GM19239 (cell line): ENCODE results near the gene MPZL1.
A peak's percentile ranks its signal among the peaks of the same experiment; 100 is the strongest.

ENCODE experiments used
- DNase-seq: peaks from one replicate; pipeline ENCODE4 v3.0.0; 2011; ENCODE audit warnings: low spot score; ENCODE audit not compliant: insufficient read length
- FAIRE-seq: peaks from 2 replicates; lab custom pipeline; 2011; peaks lifted over from hg19 to GRCh38; lab: Jason Lieb, UNC

MPZL1 gene

GRCh38 chr1:167694691-167695090 is 27.1 kb upstream of the MPZL1 start:
- DNase-seq (no peak), FAIRE-seq (no peak)

GRCh38 chr1:167695147-167695546 is 26.6 kb upstream of the MPZL1 start:
- FAIRE-seq: no peak

GRCh38 chr1:167695756-167696561 is 25.8 kb upstream of the MPZL1 start:
- FAIRE-seq: no peak

More at GRCh38 chr1:167695147-167695546, 26.6 kb upstream of the MPZL1 start:
- DNase-seq: no peak

GRCh38 chr1:167697667-167698141 is 24.1 kb upstream of the MPZL1 start:
- no peak for FAIRE-seq

More at GRCh38 chr1:167695756-167696561, 25.8 kb upstream of the MPZL1 start:
- DNase-seq: no peak

GRCh38 chr1:167698313-167698712 is 23.5 kb upstream of the MPZL1 start:
- no peak for DNase-seq
- no peak for FAIRE-seq

More at GRCh38 chr1:167697667-167698141, 24.1 kb upstream of the MPZL1 start:
- no peak for DNase-seq

- FAIRE-seq (no peak), DNase-seq (no peak)
These were observed 20.3 kb upstream of the MPZL1 start for GRCh38 chr1:167701510-167701909.

GRCh38 chr1:167703557-167703956 is 18.2 kb upstream of the MPZL1 start:
- FAIRE-seq: no peak

GRCh38 chr1:167704715-167705114 is 17.1 kb upstream of the MPZL1 start:
- FAIRE-seq (no peak), DNase-seq (no peak)

More at GRCh38 chr1:167703557-167703956, 18.2 kb upstream of the MPZL1 start:
- no peak for DNase-seq

- FAIRE-seq: no peak
- no peak for DNase-seq
These were observed 16.5 kb upstream of the MPZL1 start for GRCh38 chr1:167705250-167705649.

GRCh38 chr1:167706363-167706762 is 15.4 kb upstream of the MPZL1 start:
- DNase-seq: no peak
- FAIRE-seq: peak; percentile 49

GRCh38 chr1:167706931-167707877 is 14.6 kb upstream of the MPZL1 start:
- FAIRE-seq (peak; percentile 82), DNase-seq (no peak)

GRCh38 chr1:167707942-167708341 is 13.8 kb upstream of the MPZL1 start:
- no peak for DNase-seq
- FAIRE-seq: no peak

- peak; percentile 87 for FAIRE-seq
- DNase-seq: no peak
These were observed 12.8 kb upstream of the MPZL1 start for GRCh38 chr1:167708940-167709389.

GRCh38 chr1:167710836-167711235 is 10.9 kb upstream of the MPZL1 start:
- DNase-seq: no peak
- FAIRE-seq: no peak

- DNase-seq (no peak), FAIRE-seq (no peak)
These were observed 10.0 kb upstream of the MPZL1 start for GRCh38 chr1:167711797-167712196.

- no peak for DNase-seq
- FAIRE-seq: no peak
These were observed 8.3 kb upstream of the MPZL1 start for GRCh38 chr1:167713330-167714081.

- no peak for DNase-seq
These were observed 7.7 kb upstream of the MPZL1 start for GRCh38 chr1:167714098-167714438.

GRCh38 chr1:167714439-167715156 is 7.2 kb upstream of the MPZL1 start:
- no peak for DNase-seq
- peak; percentile 42 for FAIRE-seq

More at GRCh38 chr1:167714098-167714438, 7.7 kb upstream of the MPZL1 start:
- FAIRE-seq: peak; percentile 55
